Jurkat, Clone E6-1 (cell line): ENCODE measurements around the gene MB. TPM values are rescaled to one million over a fixed set of nuclear protein-coding genes. Genes with fewer than 3 reads are reported as not detected.
"Not testable (repeated sequence)": the region's sequence is repeated elsewhere in the genome, so short reads cannot be mapped to it uniquely, and the experiment has no call there.

Source experiments
- DNase-seq: peaks from one replicate; pipeline ENCODE4 v3.0.0-alpha.2; 2011; ENCODE audit warnings: low read depth, low spot score
- H3K4me3 ChIP-seq: 2 replicates; pipeline ENCODE4 v1.5.1; 2011; ENCODE audit warnings: mild to moderate bottlenecking, low read length, control low read depth, moderate library complexity
- polyA plus RNA-seq: library from polyadenylated mRNA; unstranded; fragments of >200 nt; gene quantifications from one replicate; pipeline ENCODE4 v1.2.1, GENCODE V29; 2012; ENCODE audit warnings: missing spikeins; ENCODE audit not compliant: insufficient read length, insufficient read depth

The MB gene
- not detected for polyA plus RNA-seq

GRCh38 chr22:35617137-35617755 lies at the start of gene MB:
Gene MB, minus strand, starts transcription at chr22:35617329. Its CDS starts 72 bp downstream, at chr22:35617257.
- no peak for DNase-seq
- peak within 1 kb of the TSS; percentile 2 for H3K4me3 ChIP-seq

GRCh38 chr22:35666699-35667098 lies 49.6 kb upstream of the MB start:
- DNase-seq, H3K4me3 ChIP-seq: not testable (repeated sequence)

- H3K4me3 ChIP-seq, result no peak overlapping the region
Observed at GRCh38 chr22:35664955-35665587, 47.9 kb upstream of the MB start.

GRCh38 chr22:35663371-35663770 lies 46.2 kb upstream of the MB start:
- no peak overlapping the region for H3K4me3 ChIP-seq
- no peak for DNase-seq

More at GRCh38 chr22:35664955-35665587, 47.9 kb upstream of the MB start:
- DNase-seq, result no peak

GRCh38 chr22:35662914-35663313 lies 45.8 kb upstream of the MB start:
- no peak overlapping the region for H3K4me3 ChIP-seq
- DNase-seq, result no peak

- DNase-seq, result no peak
- no peak overlapping the region for H3K4me3 ChIP-seq
Observed at GRCh38 chr22:35661464-35661863, 44.3 kb upstream of the MB start.

GRCh38 chr22:35660291-35661127 lies 43.4 kb upstream of the MB start:
- H3K4me3 ChIP-seq, result peak overlapping the region; percentile 25
- DNase-seq, result peak; percentile 91

- no peak for DNase-seq
- no peak overlapping the region for H3K4me3 ChIP-seq
Observed at GRCh38 chr22:35657571-35658312, 40.6 kb upstream of the MB start.

- DNase-seq, result no peak
- no peak overlapping the region for H3K4me3 ChIP-seq
Observed at GRCh38 chr22:35656284-35656752, 39.2 kb upstream of the MB start.

GRCh38 chr22:35653824-35654223 lies 36.7 kb upstream of the MB start:
- no peak for DNase-seq
- H3K4me3 ChIP-seq, result no peak overlapping the region

- DNase-seq, result no peak
- H3K4me3 ChIP-seq, result no peak overlapping the region
Observed at GRCh38 chr22:35651085-35651484, 34.0 kb upstream of the MB start.

GRCh38 chr22:35649636-35650250 lies 32.6 kb upstream of the MB start:
- no peak for DNase-seq
- peak overlapping the region; percentile 75; the same call in 1 of the 2 replicates for H3K4me3 ChIP-seq

- no peak for DNase-seq
- peak overlapping the region; percentile 75 for H3K4me3 ChIP-seq
Observed at GRCh38 chr22:35649026-35649553, 32.0 kb upstream of the MB start.

- peak; percentile 76 for DNase-seq
- peak within 1 kb of the TSS; percentile 75 for H3K4me3 ChIP-seq
Observed at GRCh38 chr22:35648066-35649025, 31.2 kb upstream of the MB start, which contains the start of gene APOL6. Gene APOL6, plus strand, starts transcription at chr22:35648446. Its CDS starts 7,980 bp downstream, at chr22:35656426.

- DNase-seq, result no peak
- no peak overlapping the region for H3K4me3 ChIP-seq
Observed at GRCh38 chr22:35645646-35646045, 28.5 kb upstream of the MB start.

- DNase-seq, result no peak
- H3K4me3 ChIP-seq, result no peak overlapping the region
Observed at GRCh38 chr22:35643991-35644390, 26.9 kb upstream of the MB start.

GRCh38 chr22:35642305-35642741 lies 25.2 kb upstream of the MB start:
- no peak for DNase-seq
- H3K4me3 ChIP-seq, result no peak overlapping the region
